22Rv1 (cell line): ENCODE data around the gene ARSG.
"Not testable (repeated sequence)": the region's sequence is repeated elsewhere in the genome, so short reads cannot be mapped to it uniquely, and the experiment has no call there.

Source experiments
- H3K27ac ChIP-seq: fragments of 450-650 bp; 2 replicates; pipeline ENCODE4 v1.5.1; 2017
- ZFX ChIP-seq: fragments of 450-650 bp; IDR thresholded peaks from 2 replicates; pipeline ENCODE4 v1.6.1; 2017; ENCODE audit warnings: antibody characterized with exemption, borderline replicate concordance
- TF ChIP-seq, protein P1 (sequence below): fragments of 450-650 bp; IDR thresholded peaks from 2 replicates; pipeline ENCODE4 v1.5.1; 2017; ENCODE audit warnings: mild to moderate bottlenecking

ARSG gene

DNA sequence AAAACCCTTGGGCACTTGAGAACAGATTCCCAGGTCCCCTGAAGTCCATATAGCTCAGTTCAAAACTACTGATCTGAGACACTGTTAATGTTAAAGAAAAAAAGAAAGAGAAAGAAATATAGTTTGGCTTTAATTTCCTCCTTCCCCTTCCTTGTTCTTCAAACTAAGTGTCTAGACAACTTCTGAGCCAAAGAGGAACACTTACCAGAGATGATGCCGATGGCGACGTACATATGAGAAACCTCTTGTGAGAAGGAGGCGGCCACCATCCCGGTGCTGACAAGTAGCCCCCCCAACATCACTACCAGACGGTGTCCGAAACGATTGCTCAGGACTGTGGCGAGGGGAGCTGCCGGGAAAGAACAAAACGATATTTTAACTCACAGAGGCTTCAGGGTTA, 17.6 kb upstream of the ARSG start:
- no peak overlapping the region for H3K27ac ChIP-seq
- no peak for TF ChIP-seq ZFX
- TF ChIP-seq, protein P1, sequence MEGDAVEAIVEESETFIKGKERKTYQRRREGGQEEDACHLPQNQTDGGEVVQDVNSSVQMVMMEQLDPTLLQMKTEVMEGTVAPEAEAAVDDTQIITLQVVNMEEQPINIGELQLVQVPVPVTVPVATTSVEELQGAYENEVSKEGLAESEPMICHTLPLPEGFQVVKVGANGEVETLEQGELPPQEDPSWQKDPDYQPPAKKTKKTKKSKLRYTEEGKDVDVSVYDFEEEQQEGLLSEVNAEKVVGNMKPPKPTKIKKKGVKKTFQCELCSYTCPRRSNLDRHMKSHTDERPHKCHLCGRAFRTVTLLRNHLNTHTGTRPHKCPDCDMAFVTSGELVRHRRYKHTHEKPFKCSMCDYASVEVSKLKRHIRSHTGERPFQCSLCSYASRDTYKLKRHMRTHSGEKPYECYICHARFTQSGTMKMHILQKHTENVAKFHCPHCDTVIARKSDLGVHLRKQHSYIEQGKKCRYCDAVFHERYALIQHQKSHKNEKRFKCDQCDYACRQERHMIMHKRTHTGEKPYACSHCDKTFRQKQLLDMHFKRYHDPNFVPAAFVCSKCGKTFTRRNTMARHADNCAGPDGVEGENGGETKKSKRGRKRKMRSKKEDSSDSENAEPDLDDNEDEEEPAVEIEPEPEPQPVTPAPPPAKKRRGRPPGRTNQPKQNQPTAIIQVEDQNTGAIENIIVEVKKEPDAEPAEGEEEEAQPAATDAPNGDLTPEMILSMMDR, result no peak

DNA sequence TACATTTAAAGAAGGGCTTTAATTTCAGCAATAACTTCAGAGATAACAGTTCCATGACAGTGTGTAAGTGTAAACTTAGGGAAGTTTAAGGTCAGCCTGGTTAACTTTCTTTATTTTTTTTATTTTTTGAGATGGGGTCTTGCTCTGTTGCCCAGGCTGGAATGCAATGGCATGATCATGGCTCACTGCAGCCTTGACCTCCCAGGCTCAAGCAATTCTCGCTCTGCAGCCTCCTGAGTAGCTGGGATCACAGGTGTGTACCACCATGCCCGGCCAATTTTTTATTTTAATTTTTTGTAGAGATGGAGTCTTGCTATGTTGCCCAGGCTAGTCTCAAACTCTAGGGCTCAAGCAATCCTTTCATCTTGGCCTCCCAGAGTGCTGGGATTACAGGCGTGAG, 15.0 kb upstream of the ARSG start:
- not testable (repeated sequence) for H3K27ac ChIP-seq

DNA sequence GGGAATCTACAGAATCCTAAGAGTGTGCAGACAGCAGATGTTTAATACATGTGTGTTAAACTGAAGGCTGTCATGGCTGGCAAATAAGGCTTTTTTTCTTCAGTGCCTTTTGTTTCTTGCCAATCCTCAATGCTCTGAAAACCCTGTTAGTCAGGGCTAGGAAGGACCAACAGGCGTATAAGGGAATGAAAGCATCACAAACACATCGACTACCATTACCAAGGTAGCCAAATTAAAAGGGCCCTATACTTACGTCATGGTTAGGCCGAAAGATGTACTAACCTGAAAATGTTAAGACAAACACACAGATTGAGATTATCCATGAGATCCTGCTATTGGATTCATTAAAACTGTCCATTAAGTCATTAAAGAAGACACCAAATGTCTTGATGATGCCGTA, 13.5 kb upstream of the ARSG start:
- no peak overlapping the region for H3K27ac ChIP-seq
- TF ChIP-seq, protein P1, result no peak
- TF ChIP-seq ZFX, result no peak

DNA sequence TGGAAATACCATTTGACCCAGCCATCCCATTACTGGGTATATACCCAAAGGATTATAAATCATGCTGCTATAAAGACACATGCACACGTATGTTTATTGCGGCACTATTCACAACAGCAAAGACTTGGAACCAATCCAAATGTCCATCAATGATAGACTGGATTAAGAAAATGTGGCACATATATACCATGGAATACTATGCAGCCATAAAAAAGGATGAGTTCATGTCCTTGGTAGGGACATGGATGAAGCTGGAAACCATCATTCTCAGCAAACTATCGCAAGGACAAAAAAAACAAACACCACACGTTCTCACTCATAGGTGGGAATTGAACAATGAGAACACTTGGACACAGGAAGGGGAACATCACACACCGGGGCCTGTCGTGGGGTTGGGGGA, 9.3 kb upstream of the ARSG start:
- H3K27ac ChIP-seq, result not testable (repeated sequence)

DNA sequence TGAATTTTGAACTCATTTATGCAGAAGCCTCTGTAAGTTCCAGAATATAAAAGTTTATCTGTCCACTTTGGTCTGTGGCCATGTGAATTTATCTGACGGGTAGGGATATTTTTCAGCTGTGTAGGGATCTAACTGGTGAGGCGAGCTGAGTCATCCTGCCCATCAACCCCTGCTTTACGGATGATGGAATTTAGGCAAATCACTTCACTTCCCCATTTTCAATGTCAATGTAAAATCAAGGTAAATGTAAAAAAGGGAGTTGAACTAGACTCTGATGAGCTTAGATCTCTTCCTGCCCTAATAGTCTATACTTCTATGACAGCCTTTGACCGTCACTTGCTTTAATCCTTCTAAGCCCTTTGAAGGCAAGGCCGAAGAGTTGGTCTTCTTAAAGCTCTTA, 2.9 kb upstream of the ARSG start:
- no peak for TF ChIP-seq ZFX
- TF ChIP-seq, protein P1, result no peak
- no peak overlapping the region for H3K27ac ChIP-seq

DNA sequence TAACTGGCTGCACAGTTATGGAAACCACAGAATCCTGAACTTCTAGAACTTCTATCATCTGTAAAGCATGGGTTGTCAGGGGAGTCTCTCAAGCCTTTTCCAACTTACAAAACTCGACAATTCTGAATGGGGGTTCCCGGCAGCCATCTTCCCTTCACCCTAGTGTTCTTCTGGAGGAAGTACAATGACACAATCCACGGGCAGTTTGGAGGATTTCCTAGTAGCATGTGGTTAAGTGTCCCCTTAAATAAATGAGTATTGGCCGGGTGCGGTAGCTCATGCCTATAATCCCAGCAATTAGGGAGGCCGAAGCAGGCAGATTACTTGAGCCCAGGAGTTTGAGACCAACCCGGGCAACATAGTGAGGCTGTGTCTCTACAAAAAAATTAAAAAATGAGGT, 2.5 kb upstream of the ARSG start:
- TF ChIP-seq, protein P1, result no peak
- no peak for TF ChIP-seq ZFX
- no peak overlapping the region for H3K27ac ChIP-seq

DNA sequence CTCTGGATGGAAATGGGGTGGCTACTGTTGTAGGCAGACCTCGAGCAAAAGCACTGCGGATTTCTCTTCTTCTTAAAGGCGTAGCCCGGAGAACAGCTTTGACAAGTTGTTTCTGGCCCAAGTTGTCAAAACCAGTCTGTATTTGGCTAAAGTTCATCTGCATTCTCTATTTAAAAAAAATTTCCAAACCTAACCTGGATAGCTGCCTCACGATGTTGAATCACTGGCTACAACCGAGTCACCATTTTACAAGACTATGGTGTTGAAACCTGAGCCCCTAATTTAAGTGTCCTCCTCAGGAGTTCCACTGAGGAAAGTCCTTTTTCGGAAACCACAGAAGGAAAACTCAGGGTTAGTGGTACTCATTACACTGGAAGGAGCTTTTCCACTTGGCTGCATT, 1.8 kb upstream of the ARSG start:
- no peak overlapping the region for H3K27ac ChIP-seq

DNA sequence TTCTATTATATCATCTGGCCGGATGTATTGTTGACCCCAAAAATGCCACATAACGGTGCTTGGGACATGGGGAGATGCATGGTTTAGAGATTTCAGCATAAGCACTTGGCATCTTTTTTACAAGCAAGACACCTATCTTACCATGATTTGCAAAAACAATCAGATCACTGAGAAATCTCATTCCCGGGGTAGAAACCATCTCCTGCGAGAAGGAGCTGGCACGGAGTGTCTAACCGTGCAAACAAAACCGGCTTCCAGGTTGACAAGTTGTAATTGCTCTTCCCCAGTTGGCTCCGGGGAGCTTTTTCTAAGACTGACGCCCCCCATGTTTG, 1.4 kb upstream of the ARSG start:
- TF ChIP-seq ZFX, result no peak
- TF ChIP-seq, protein P1, result no peak
- H3K27ac ChIP-seq, result no peak overlapping the region

More for the DNA sequence above, 1.8 kb upstream of the ARSG start:
- TF ChIP-seq, protein P1, result no peak
- TF ChIP-seq ZFX, result no peak
